Measurements from ENCODE around the gene TMEM80.

DNA sequence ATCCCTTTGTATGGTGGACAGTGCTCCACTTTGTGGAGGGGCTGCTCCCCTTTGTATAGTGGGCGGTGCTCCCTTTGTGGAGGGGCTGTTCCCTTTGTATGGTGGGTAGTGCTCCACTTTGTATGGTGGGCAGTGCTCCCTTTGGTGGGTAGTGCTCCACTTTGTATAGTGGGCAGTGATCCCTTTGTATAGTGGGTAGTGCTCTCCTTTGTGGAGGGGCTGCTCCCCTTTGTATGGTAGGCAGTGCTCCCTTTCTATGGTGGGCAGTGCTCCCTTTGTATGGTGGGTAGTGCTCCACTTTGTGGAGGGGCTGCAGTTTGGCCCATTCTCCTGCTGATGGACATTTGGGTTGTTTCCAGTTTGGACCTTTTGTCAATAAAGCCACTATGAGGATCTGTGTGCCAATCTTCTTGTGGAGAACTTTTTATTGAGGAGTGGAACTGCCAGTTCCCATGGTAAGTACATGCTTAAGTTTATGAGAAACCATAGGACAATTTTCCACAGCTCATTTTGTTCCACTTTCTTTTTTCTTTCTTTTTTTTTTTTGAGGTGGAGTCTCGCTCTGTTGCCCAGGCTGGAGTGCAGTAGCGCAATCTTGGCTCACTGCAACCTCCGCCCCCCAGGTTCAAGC, 47.1 kb downstream of the TMEM80 start:
- no peak for TF ChIP-seq FOS (IDR thresholded peaks at IDR 0.05; ENCODE audit: borderline replicate concordance, insufficient read depth, low read length)
- TF ChIP-seq CTCF (IDR thresholded peaks at IDR 0.05; ENCODE audit: extremely low read depth in 1 of 2, insufficient read depth in 1 of 2, low read depth in 1 of 2, low read length in 2 of 2), result no peak
- no peak for TF ChIP-seq POLR2A (IDR thresholded peaks at IDR 0.05; ENCODE audit: low read depth, low read length)
- no peak for TF ChIP-seq EZH2 (IDR thresholded peaks at IDR 0.05; ENCODE audit: borderline replicate concordance, low read depth, low read length, severe bottlenecking)
- no peak for TF ChIP-seq POLR2AphosphoS5 (IDR thresholded peaks at IDR 0.05; ENCODE audit: insufficient read depth, low read depth, low read length)
- TF ChIP-seq MAX (IDR thresholded peaks at IDR 0.05; ENCODE audit: insufficient read depth, insufficient read length), result no peak
- no peak for TF ChIP-seq MYC (IDR thresholded peaks at IDR 0.05; ENCODE audit: low read depth, low read length)

All from endothelial cell of umbilical vein (primary cell).